Smooth muscle cell (in vitro differentiated cells): ENCODE measurements around the gene PPP1R26. TPM values are rescaled to one million over a fixed set of nuclear protein-coding genes. Genes with fewer than 3 reads are reported as not detected.
"Not testable (repeated sequence)": the region's sequence is repeated elsewhere in the genome, so short reads cannot be mapped to it uniquely, and the experiment has no call there.

ENCODE experiments used
- DNase-seq: peaks from one replicate; lab custom pipeline; 2025; ENCODE audit not compliant: unreplicated experiment; lab: John Stamatoyannopoulos, UW
- H2AFZ ChIP-seq: fragments of 200-600 bp; sonication (generic); 2 replicates; pipeline ENCODE4 v1.6.0; 2016; ENCODE audit warnings: antibody characterized with exemption, low read depth, mild to moderate bottlenecking
- H3F3A ChIP-seq: fragments of 200-600 bp; sonication (generic); 2 replicates; pipeline ENCODE4 v1.6.0; 2017; ENCODE audit warnings: antibody characterized with exemption, low read depth
- H3K27ac ChIP-seq: fragments of 200-600 bp; sonication (generic); 2 replicates; pipeline ENCODE4 v1.5.1; 2016; ENCODE audit warnings: low read depth, mild to moderate bottlenecking
- H3K27me3 ChIP-seq: fragments of 200-600 bp; sonication (generic); 2 replicates; pipeline ENCODE4 v1.6.1; 2016; ENCODE audit warnings: low read depth, mild to moderate bottlenecking
- H3K36me3 ChIP-seq: fragments of 200-600 bp; sonication (generic); 2 replicates; pipeline ENCODE4 v1.5.1; 2016; ENCODE audit warnings: low read depth
- H3K4me1 ChIP-seq: fragments of 200-600 bp; sonication (generic); 2 replicates; pipeline ENCODE4 v1.5.1; 2016; ENCODE audit warnings: low read depth
- H3K4me2 ChIP-seq: fragments of 200-600 bp; sonication (generic); 2 replicates; pipeline ENCODE4 v1.6.0; 2016; ENCODE audit warnings: mild to moderate bottlenecking
- H3K4me3 ChIP-seq: fragments of 200-600 bp; sonication (generic); 2 replicates; pipeline ENCODE4 v1.5.1; 2016; ENCODE audit warnings: mild to moderate bottlenecking
- H3K79me2 ChIP-seq: fragments of 200-600 bp; sonication (generic); 2 replicates; pipeline ENCODE4 v1.6.0; 2016; ENCODE audit warnings: low read depth, mild to moderate bottlenecking
- H3K9ac ChIP-seq: fragments of 200-600 bp; sonication (generic); 2 replicates; pipeline ENCODE4 v1.6.0; 2016; ENCODE audit warnings: low read depth
- H3K9me3 ChIP-seq: fragments of 200-600 bp; sonication (generic); replicated peaks from 2 replicates; pipeline ENCODE4 v1.5.1; 2016; ENCODE audit warnings: low read depth
- H4K20me1 ChIP-seq: fragments of 200-600 bp; sonication (generic); 2 replicates; pipeline ENCODE4 v1.6.0; 2016; ENCODE audit warnings: low read depth
- CTCF ChIP-seq: fragments of 200-600 bp; sonication (generic); IDR thresholded peaks from 2 replicates; pipeline ENCODE4 v1.5.1; 2017; ENCODE audit warnings: borderline replicate concordance, mild to moderate bottlenecking, antibody characterized with exemption; ENCODE audit not compliant: insufficient read depth, poor library complexity, severe bottlenecking
- WGBS: methylation state at CpG from one replicate; pipeline ENCODE4 v1.1.7; 2016; ENCODE audit warnings: low lambda C conversion rate; 5-methylcytosine and 5-hydroxymethylcytosine counted together
- polyA plus RNA-seq: library from polyadenylated mRNA; unstranded; fragments of >200 nt; fragmentation: Nextera tagmentation; extraction: Ambion mirVana; gene quantifications from 2 replicates; pipeline ENCODE4 v1.2.1, GENCODE V29; 2016
- total RNA-seq: library from RNA; depleted of rRNA; stranded (reverse); fragments of >200 nt; gene quantifications from 2 replicates; pipeline ENCODE4 v1.2.3, GENCODE V29; 2014

PPP1R26 gene
- total and polyA plus RNA-seq, 2 experiments from 2014 or later, result 7.7 to 8.1 TPM

- Histone ChIP-seq H3K4me1 (no peaks in the 10 kb centered on the region), H2AFZ (no peak overlapping the region), H3F3A (peaks cover 7% of the 10 kb centered on the region), H3K4me3 (no peak overlapping the region), H3K9ac (no peak overlapping the region), H4K20me1 (no peaks in the 10 kb centered on the region), H3K36me3 (no peaks in the 10 kb centered on the region), H3K27me3 (no peaks in the 10 kb centered on the region), H3K27ac (no peak overlapping the region), H3K79me2 (no peaks in the 10 kb centered on the region), H3K9me3 (no peaks in the 10 kb centered on the region), H3K4me2 (no peak overlapping the region)
- DNase-seq, result no peak
- 84% methylated on average over 5 of the region's 5 CpGs for WGBS
- TF ChIP-seq CTCF, result no peak
Measured at GRCh38 chr9:135530146-135530545, 50.6 kb downstream of the PPP1R26 start.

DNA sequence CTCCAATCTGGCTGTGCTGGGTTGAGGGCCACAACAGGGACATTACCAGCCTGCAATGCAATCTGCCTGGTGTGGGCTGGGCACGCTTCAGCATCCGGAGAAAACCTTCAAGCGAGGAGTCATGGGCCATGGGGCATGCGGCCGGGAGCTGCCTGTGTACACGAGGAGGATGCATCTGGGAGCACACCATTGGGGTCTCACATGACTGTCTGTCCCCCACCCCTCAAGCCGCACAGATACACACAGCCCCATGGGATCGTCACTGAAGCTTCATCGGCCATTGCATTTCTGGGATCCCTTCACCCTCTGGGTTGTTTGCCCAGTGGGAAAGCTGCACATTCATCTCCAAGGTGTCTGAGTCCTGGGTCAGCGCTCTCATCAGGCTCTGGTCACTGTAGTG is 51.5 kb downstream of the PPP1R26 start:
- 93% methylated on average over 10 of the region's 10 CpGs for WGBS
- no peak for TF ChIP-seq CTCF
- H3K27me3 ChIP-seq, result no peaks in the 10 kb centered on the region
- H3K4me3 ChIP-seq, result no peak overlapping the region
- H3K36me3 ChIP-seq, result no peaks in the 10 kb centered on the region
- no peak overlapping the region for H3K4me2 ChIP-seq
- H3K9me3 ChIP-seq, result no peaks in the 10 kb centered on the region
- no peak for DNase-seq
- H3K79me2 ChIP-seq, result no peaks in the 10 kb centered on the region
- H2AFZ ChIP-seq, result no peak overlapping the region
- no peaks in the 10 kb centered on the region for H4K20me1 ChIP-seq
- H3K27ac ChIP-seq, result no peak overlapping the region
- peaks cover 7% of the 10 kb centered on the region for H3F3A ChIP-seq
- no peak overlapping the region for H3K9ac ChIP-seq
- H3K4me1 ChIP-seq, result no peaks in the 10 kb centered on the region

DNA sequence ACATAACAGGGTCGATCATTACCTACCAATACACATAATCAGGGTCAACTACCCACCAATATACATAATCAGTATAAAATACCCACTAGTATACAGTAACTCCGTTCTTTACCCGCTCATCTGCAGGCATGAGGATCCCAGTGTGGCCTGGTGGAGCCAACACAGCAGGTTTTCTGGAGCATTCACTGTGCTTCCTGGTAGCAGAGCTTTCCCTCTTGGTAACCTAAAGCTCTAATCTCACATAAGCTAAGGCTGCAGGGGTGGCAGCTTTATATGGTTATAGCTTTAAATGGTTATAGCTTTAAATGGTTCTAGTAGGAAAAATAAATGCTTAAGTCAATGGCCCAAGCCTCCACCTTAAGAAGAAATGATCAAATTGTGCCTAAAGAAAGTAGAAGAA is 53.5 kb downstream of the PPP1R26 start:
- Histone ChIP-seq H3K27me3 (no peaks in the 10 kb centered on the region), H3K4me3 (no peak overlapping the region), H3K9me3 (no peaks in the 10 kb centered on the region), H3K4me1 (no peaks in the 10 kb centered on the region), H3K27ac (no peak overlapping the region), H3K9ac (no peak overlapping the region), H2AFZ (no peak overlapping the region), H3F3A (peaks cover 7% of the 10 kb centered on the region), H3K4me2 (no peak overlapping the region), H3K36me3 (no peaks in the 10 kb centered on the region), H4K20me1 (no peaks in the 10 kb centered on the region), H3K79me2 (no peaks in the 10 kb centered on the region)
- no peak for DNase-seq
- WGBS, result 93% methylated on average over 3 of the region's 3 CpGs
- TF ChIP-seq CTCF, result no peak

DNA sequence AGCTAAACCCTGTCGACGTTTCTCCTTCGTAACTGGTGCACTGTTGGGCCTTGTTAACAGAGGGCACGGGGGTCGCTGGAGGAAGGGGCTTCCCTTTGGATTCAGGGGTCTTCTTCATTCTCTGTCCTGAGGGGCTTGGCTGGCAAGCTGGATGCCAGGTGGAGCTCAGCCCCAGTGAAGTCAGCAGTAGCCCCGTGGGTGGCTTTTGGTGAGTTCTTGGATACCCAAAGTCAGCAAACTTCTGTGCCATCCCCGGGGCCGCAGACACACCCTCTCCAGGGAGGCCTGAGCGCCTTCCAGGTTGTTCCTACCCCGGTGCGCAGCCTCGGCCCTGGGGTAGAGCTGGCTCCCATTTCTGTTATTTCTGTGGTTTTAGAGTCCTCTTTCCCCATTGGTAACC is 54.1 kb downstream of the PPP1R26 start:
- TF ChIP-seq CTCF, result no peak
- H3K9ac ChIP-seq, result no peak overlapping the region
- H3K27ac ChIP-seq, result no peak overlapping the region
- no peaks in the 10 kb centered on the region for H3K9me3 ChIP-seq
- DNase-seq, result no peak
- H3F3A ChIP-seq, result peaks cover 7% of the 10 kb centered on the region
- no peaks in the 10 kb centered on the region for H3K4me1 ChIP-seq
- no peaks in the 10 kb centered on the region for H3K36me3 ChIP-seq
- H3K4me2 ChIP-seq, result no peak overlapping the region
- H4K20me1 ChIP-seq, result no peaks in the 10 kb centered on the region
- no peak overlapping the region for H3K4me3 ChIP-seq
- H2AFZ ChIP-seq, result no peak overlapping the region
- no peaks in the 10 kb centered on the region for H3K27me3 ChIP-seq
- WGBS, result 95% methylated on average over 12 of the region's 12 CpGs
- no peaks in the 10 kb centered on the region for H3K79me2 ChIP-seq

DNA sequence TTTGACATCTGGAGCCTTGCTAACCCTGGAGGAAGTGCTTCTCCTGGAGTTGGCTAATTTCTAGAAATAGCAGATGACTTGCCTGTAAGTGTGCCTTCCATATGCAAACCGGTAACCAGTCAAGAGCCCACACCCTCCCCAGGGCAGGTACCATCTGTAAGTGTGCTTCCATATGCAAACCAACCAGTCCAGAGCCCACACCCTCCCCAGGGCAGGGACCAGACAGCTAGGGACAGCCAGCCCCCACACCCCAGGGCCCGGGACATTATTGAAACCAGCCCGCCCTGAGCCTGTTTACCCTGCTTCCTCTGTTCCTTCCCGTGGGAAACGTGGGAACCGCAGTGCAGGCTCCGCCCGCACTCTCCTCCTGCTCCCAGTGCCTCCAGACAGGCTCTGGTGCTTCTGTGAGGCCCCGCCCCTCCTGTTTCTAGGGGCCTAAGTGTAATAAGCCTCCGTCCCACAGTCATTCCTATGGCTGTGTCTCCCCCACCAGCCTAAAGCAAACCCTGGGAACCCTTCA is 54.7 kb downstream of the PPP1R26 start:
- not testable (repeated sequence) for H3K4me2 ChIP-seq, H3K4me3 ChIP-seq, H4K20me1 ChIP-seq, H3F3A ChIP-seq, H3K27ac ChIP-seq, H3K36me3 ChIP-seq, H3K9ac ChIP-seq, H3K27me3 ChIP-seq, H3K79me2 ChIP-seq, H3K9me3 ChIP-seq, DNase-seq, H3K4me1 ChIP-seq, H2AFZ ChIP-seq
- WGBS, result 33% methylated on average over 9 of the region's 10 CpGs

GRCh38 chr9:135534826-135535225 is 55.2 kb downstream of the PPP1R26 start:
- H3K27me3 ChIP-seq, H3K4me3 ChIP-seq, H3K27ac ChIP-seq, H3K36me3 ChIP-seq, H3K9ac ChIP-seq, H4K20me1 ChIP-seq, H3K4me2 ChIP-seq, H2AFZ ChIP-seq, H3F3A ChIP-seq, H3K4me1 ChIP-seq, H3K9me3 ChIP-seq, DNase-seq, H3K79me2 ChIP-seq: not testable (repeated sequence)
- 85% methylated on average over 3 of the region's 4 CpGs for WGBS
